IMR-90 (cell line): ENCODE results near the gene FBXO41. TPM values are rescaled to one million over a fixed set of nuclear protein-coding genes. Genes with fewer than 3 reads are reported as not detected.

Experiments used
- ATAC-seq: fragments of 200-7000 bp; cut with Tn5 transposase; 2 replicates; pipeline ENCODE4 v1.9.1; 2020; ENCODE audit warnings: low read depth, mild to moderate bottlenecking, moderate library complexity
- BruUV-seq: library from RNA; stranded (reverse); fragments of 400-500 nt; replicated peaks from 2 replicates; lab custom pipeline; 2021; lab: Mats Ljungman, UMichigan
- CTCF ChIA-PET: fragments of 300-600 bp; formaldehyde crosslinking; extraction: SDS; loops from one replicate; lab custom pipeline; 2021; ENCODE audit warnings: antibody characterized with exemption; lab: Yijun Ruan, JAX
- POLR2A ChIA-PET: fragments of 300-600 bp; sonication (Branson Sonifier 250); formaldehyde crosslinking; loops from one replicate; lab custom pipeline; 2022; ENCODE audit warnings: antibody characterized with exemption; ENCODE audit not compliant: unreplicated experiment; lab: Charles Lee
- DNase-seq: peaks from one replicate; pipeline ENCODE4 v3.0.0; 2013
- H2AFZ ChIP-seq: replicated peaks from 2 replicates; pipeline ENCODE3; 2013; ENCODE audit warnings: low read length, mild to moderate bottlenecking; ENCODE audit not compliant: poor library complexity
- H2AK5ac ChIP-seq: 2 replicates; pipeline ENCODE4 v1.6.1; 2013; ENCODE audit warnings: low read depth, low read length, inconsistent platforms
- H2AK9ac ChIP-seq: replicated peaks from 2 replicates; pipeline ENCODE3; 2013; ENCODE audit warnings: mild to moderate bottlenecking, low read depth, low read length, moderate library complexity; ENCODE audit not compliant: poor library complexity
- H2BK120ac ChIP-seq: 2 replicates; pipeline ENCODE4 v1.6.1; 2013; ENCODE audit warnings: low read depth, low read length, inconsistent platforms
- H2BK15ac ChIP-seq: 3 replicates; pipeline ENCODE4 v1.6.1; 2013; ENCODE audit warnings: low read depth, low read length, inconsistent platforms
- H2BK20ac ChIP-seq: 2 replicates; pipeline ENCODE4 v1.6.1; 2013; ENCODE audit warnings: low read depth, mild to moderate bottlenecking, inconsistent platforms, low read length, moderate library complexity
- H2BK5ac ChIP-seq: 2 replicates; pipeline ENCODE4 v1.6.1; 2013; ENCODE audit warnings: mild to moderate bottlenecking, low read depth, low read length, inconsistent platforms; ENCODE audit not compliant: poor library complexity, severe bottlenecking
- H3K14ac ChIP-seq: replicated peaks from 2 replicates; pipeline ENCODE4 v1.6.1; 2013; ENCODE audit warnings: low read depth, low read length, inconsistent platforms
- H3K18ac ChIP-seq: 2 replicates; pipeline ENCODE4 v1.6.1; 2013; ENCODE audit warnings: low read depth, low read length, control low read depth
- H3K23ac ChIP-seq: 2 replicates; pipeline ENCODE4 v1.6.1; 2013; ENCODE audit warnings: low read depth, low read length, inconsistent platforms
- H3K27ac ChIP-seq: 2 replicates; pipeline ENCODE4 v1.5.1; 2013; ENCODE audit warnings: mild to moderate bottlenecking, control low read depth, low read length; ENCODE audit not compliant: insufficient read depth
- H3K27me3 ChIP-seq: 2 replicates; pipeline ENCODE4 v1.6.1; 2013; ENCODE audit warnings: low read length; ENCODE audit not compliant: control insufficient read depth, insufficient read depth
- H3K36me3 ChIP-seq: 2 replicates; pipeline ENCODE4 v1.6.1; 2013; ENCODE audit warnings: low read length, mixed read lengths; ENCODE audit not compliant: control insufficient read depth, insufficient read depth
- H3K4ac ChIP-seq: 2 replicates; pipeline ENCODE4 v1.6.1; 2013; ENCODE audit warnings: low read depth, low read length, inconsistent platforms
- H3K4me1 ChIP-seq: 2 replicates; pipeline ENCODE4 v1.6.1; 2013; ENCODE audit warnings: low read length, mixed read lengths; ENCODE audit not compliant: control insufficient read depth, insufficient read depth
- H3K4me2 ChIP-seq: 2 replicates; pipeline ENCODE4 v1.6.1; 2013; ENCODE audit warnings: low read depth, mild to moderate bottlenecking, control low read depth, low read length, moderate library complexity
- H3K4me3 ChIP-seq: 2 replicates; pipeline ENCODE4 v1.5.1; 2013; ENCODE audit warnings: low read depth, mild to moderate bottlenecking, control low read depth, low read length, moderate library complexity; ENCODE audit not compliant: insufficient read depth
- H3K56ac ChIP-seq: 2 replicates; pipeline ENCODE4 v1.6.1; 2013; ENCODE audit warnings: low read length, inconsistent platforms; ENCODE audit not compliant: insufficient read depth; ENCODE audit errors: extremely low read depth
- H3K79me1 ChIP-seq, 2 experiments: 2 replicates each; pipeline ENCODE4 v1.6.1; 2013; ENCODE audit warnings: low read length in 2 of 2, inconsistent platforms in 1 of 2, low read depth in 1 of 2
- H3K9ac ChIP-seq: 2 replicates; pipeline ENCODE4 v1.6.1; 2013; ENCODE audit warnings: low read depth, low read length, control low read depth
- H3K9me1 ChIP-seq: 2 replicates; pipeline ENCODE4 v1.6.1; 2013; ENCODE audit warnings: low read length, inconsistent platforms; ENCODE audit not compliant: insufficient read depth
- H3K9me3 ChIP-seq: 2 replicates; pipeline ENCODE4 v1.6.1; 2013; ENCODE audit warnings: low read length; ENCODE audit not compliant: control insufficient read depth, insufficient read depth
- H4K20me1 ChIP-seq: 2 replicates; pipeline ENCODE4 v1.6.1; 2013; ENCODE audit warnings: low read length, inconsistent platforms; ENCODE audit not compliant: insufficient read depth
- H4K5ac ChIP-seq: 2 replicates; pipeline ENCODE4 v1.6.1; 2013; ENCODE audit warnings: mild to moderate bottlenecking, low read depth, low read length, control low read depth
- H4K8ac ChIP-seq, 2 experiments: 2 replicates each; pipeline ENCODE4 v1.6.1; 2013; ENCODE audit warnings: low read depth in 2 of 2, low read length in 2 of 2, control low read depth in 1 of 2, inconsistent platforms in 1 of 2
- H4K91ac ChIP-seq: 2 replicates; pipeline ENCODE4 v1.6.1; 2013; ENCODE audit warnings: low read depth, low read length, inconsistent platforms; ENCODE audit not compliant: insufficient read depth
- CHD1 ChIP-seq: IDR thresholded peaks from 2 replicates; pipeline ENCODE4 v1.6.1; 2012; ENCODE audit warnings: low read depth, low read length, improper control_type of control experiment
- WGBS, 2 experiments: methylation state at CpG; one replicate each; pipeline versions ENCODE4 v1.1.5 to v1.1.7; 2013; ENCODE audit warnings: missing lambda C conversion rate in 2 of 2; ENCODE audit not compliant: insufficient read length in 1 of 2; ENCODE audit errors: extremely low coverage in 2 of 2; 5-methylcytosine and 5-hydroxymethylcytosine counted together
- dilution Hi-C: fragments of 300-500 bp; cut with HindIII; formaldehyde crosslinking; loops from one replicate; pipeline ENCODE4 v1.14.3; 2018; ENCODE audit warnings: low sequenced_read_pairs; ENCODE audit not compliant: unreplicated experiment
- in situ Hi-C: fragments of 300-500 bp; cut with MboI; formaldehyde crosslinking; loops from 3 replicates; pipeline ENCODE4 v1.14.3; 2019; ENCODE audit warnings: low sequenced_read_pairs, inconsistent platforms, mixed read lengths
- intact Hi-C: fragments of 100-400 bp; cut with micrococcal nuclease; formaldehyde crosslinking; loops from 2 replicates; pipeline ENCODE4 v1.10.0; 2022
- polyA plus RNA-seq, 3 experiments: library from polyadenylated mRNA; depleted of rRNA; stranded (reverse); fragments of >200 nt; gene quantifications; 2 replicates each; pipeline ENCODE4 v1.2.3, GENCODE V29; 2012; ENCODE audit warnings: low replicate concordance in 1 of 3
- total RNA-seq: library from RNA; depleted of rRNA; stranded (reverse); fragments of >200 nt; gene quantifications from 2 replicates; pipeline ENCODE4 v1.2.3, GENCODE V29; 2012

Gene FBXO41
- total and polyA plus RNA-seq, 2 of the 4 experiments (the other 2 are of a cell fraction) = 0.54 to 3.7 TPM

DNA sequence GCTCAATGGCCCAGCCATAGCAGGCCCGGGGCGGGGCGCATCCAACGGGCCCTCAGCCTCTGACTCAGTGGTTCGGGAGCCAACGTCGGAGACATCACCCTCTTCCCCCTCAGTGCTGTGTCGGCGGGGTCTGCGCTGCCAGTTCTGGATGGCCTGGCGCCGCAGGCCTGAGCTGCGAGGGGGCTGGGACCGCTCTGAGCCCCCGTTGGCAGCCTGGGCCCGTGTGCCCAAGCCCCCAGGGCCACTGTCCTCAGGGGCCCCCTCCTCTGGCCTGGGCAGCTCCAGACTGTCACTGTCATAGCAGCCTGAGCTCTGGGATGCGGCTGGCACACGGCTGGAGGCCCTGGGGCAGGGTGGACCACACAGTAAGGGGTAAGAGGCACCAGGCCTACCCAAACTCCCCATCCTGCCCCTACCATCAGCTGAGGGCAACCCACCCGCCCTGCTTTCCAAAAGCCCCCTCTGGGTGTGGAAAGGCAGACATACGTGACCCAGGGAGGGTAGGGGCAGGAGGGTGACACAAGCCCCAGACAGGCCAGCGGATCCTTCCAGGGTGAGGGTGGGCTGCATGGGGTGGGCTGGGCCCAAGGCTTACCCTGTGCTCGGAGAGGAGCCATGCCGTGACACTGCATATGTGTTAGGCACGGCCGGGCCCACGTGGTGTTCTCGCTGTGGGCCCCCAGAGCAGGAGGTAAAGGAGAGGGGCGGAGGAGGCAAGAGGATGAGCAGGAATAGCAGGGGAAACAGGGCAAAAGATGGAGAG lies 18.8 kb downstream of the FBXO41 start:
- no peak for ATAC-seq
- Histone ChIP-seq H2BK15ac (no peak overlapping the region), H3K27me3 (peaks cover 19% of the 10 kb centered on the region), H2AK5ac (no peak overlapping the region), H3K4me2 (no peak overlapping the region), H3K79me1 (no peaks in the 10 kb centered on the region), H3K9ac (no peak overlapping the region), H3K4me1 (no peaks in the 10 kb centered on the region), H3K14ac (no peak overlapping the region), H4K91ac (no peak overlapping the region), H2AFZ (no peak overlapping the region), H3K23ac (no peak overlapping the region), H3K18ac (no peak overlapping the region), H3K56ac (no peak overlapping the region), H2BK5ac (no peak overlapping the region), H3K9me3 (no peaks in the 10 kb centered on the region), H3K27ac (no peak overlapping the region), H4K20me1 (peaks cover 10% of the 10 kb centered on the region; the same call in 1 of the 2 replicates), H3K4ac (no peak overlapping the region), H3K9me1 (peaks cover 6% of the 10 kb centered on the region; the same call in 1 of the 2 replicates), H2BK20ac (no peak overlapping the region), H3K36me3 (peaks cover 3% of the 10 kb centered on the region), H2AK9ac (no peak overlapping the region), H2BK120ac (no peak overlapping the region), H3K4me3 (no peak overlapping the region), H4K5ac (no peak overlapping the region), H4K8ac (no peak overlapping the region)
- CTCF ChIA-PET = no interaction called here
- BruUV-seq = no TSS peak
- in situ Hi-C loops = no loop called here
- WGBS, 2 experiments = 90% methylated on average over 14 of the region's 28 CpGs; no CpG with 5 or more reads in 1 of the 2 experiments
- dilution Hi-C loops = no loop called here
- intact Hi-C loops = no loop called here
- no peak for DNase-seq
- POLR2A ChIA-PET = no interaction called here
- no peak for TF ChIP-seq CHD1
